GM21367 (cell line): ENCODE data around the gene PSAT1.

ENCODE experiments used
- ATAC-seq: cut with Tn5 transposase; IDR thresholded peaks from one replicate; pipeline ENCODE4 v1.9.1; 2021; ENCODE audit not compliant: unreplicated experiment

The PSAT1 gene

GRCh38 chr9:78316166-78316892, 19.4 kb downstream of the PSAT1 start:
- no peak for ATAC-seq

- no peak for ATAC-seq
Measured at GRCh38 chr9:78319197-78320029, 22.5 kb downstream of the PSAT1 start.

GRCh38 chr9:78320030-78320693, 23.2 kb downstream of the PSAT1 start:
- no peak for ATAC-seq

- no peak for ATAC-seq
Measured at GRCh38 chr9:78320875-78321496, 24.1 kb downstream of the PSAT1 start.

- ATAC-seq = no peak
Measured at GRCh38 chr9:78321505-78321904, 24.6 kb downstream of the PSAT1 start.

- ATAC-seq = no peak
Measured at GRCh38 chr9:78324068-78324650, 27.2 kb downstream of the PSAT1 start.

GRCh38 chr9:78324682-78325081, 27.8 kb downstream of the PSAT1 start:
- no peak for ATAC-seq

GRCh38 chr9:78325343-78325742, 28.4 kb downstream of the PSAT1 start:
- no peak for ATAC-seq

GRCh38 chr9:78325846-78326360, 29.0 kb downstream of the PSAT1 start:
- no peak for ATAC-seq

- no peak for ATAC-seq
Measured at GRCh38 chr9:78326564-78326963, 29.6 kb downstream of the PSAT1 start.

GRCh38 chr9:78332381-78332780, 35.5 kb downstream of the PSAT1 start:
- no peak for ATAC-seq

GRCh38 chr9:78348848-78349247, 51.9 kb downstream of the PSAT1 start:
- no peak for ATAC-seq

GRCh38 chr9:78351816-78352215, 54.9 kb downstream of the PSAT1 start:
- no peak for ATAC-seq

- no peak for ATAC-seq
Measured at GRCh38 chr9:78354324-78354973, 57.5 kb downstream of the PSAT1 start.

GRCh38 chr9:78354989-78355388, 58.1 kb downstream of the PSAT1 start:
- ATAC-seq = no peak

- ATAC-seq = no peak
Measured at GRCh38 chr9:78356634-78357033, 59.7 kb downstream of the PSAT1 start.

- ATAC-seq = no peak
Measured at GRCh38 chr9:78357165-78357873, 60.4 kb downstream of the PSAT1 start.

GRCh38 chr9:78358329-78359051, 61.6 kb downstream of the PSAT1 start:
- no peak for ATAC-seq

GRCh38 chr9:78363221-78363620, 66.3 kb downstream of the PSAT1 start:
- ATAC-seq = no peak
